HG03039 (cell line): Measurements from ENCODE around the gene CROT.
"Not testable (repeated sequence)": the region's sequence is repeated elsewhere in the genome, so short reads cannot be mapped to it uniquely, and the experiment has no call there.

ENCODE experiments used
- ATAC-seq: cut with Tn5 transposase; IDR thresholded peaks from one replicate; pipeline ENCODE4 v1.9.1; 2021; ENCODE audit warnings: mild to moderate bottlenecking, moderate library complexity; ENCODE audit not compliant: unreplicated experiment

CROT gene

GRCh38 chr7:87345166-87345927 is at the start of gene CROT:
Gene CROT (plus strand): TSS chr7:87345664. CDS start chr7:87349069, 3,405 bp downstream.
- peak; percentile 98 for ATAC-seq

GRCh38 chr7:87300756-87301155 is 44.7 kb upstream of the CROT start:
- ATAC-seq, result no peak

- ATAC-seq, result no peak
Observed at GRCh38 chr7:87310790-87311419, 34.6 kb upstream of the CROT start.

- ATAC-seq, result peak; percentile 44
Observed at GRCh38 chr7:87312215-87312865, 33.1 kb upstream of the CROT start.

GRCh38 chr7:87316097-87316700 is 29.3 kb upstream of the CROT start:
- peak; percentile 83 for ATAC-seq

- no peak for ATAC-seq
Observed at GRCh38 chr7:87316846-87317552, 28.5 kb upstream of the CROT start.

GRCh38 chr7:87317691-87318245 is 27.7 kb upstream of the CROT start:
- no peak for ATAC-seq

- no peak for ATAC-seq
Observed at GRCh38 chr7:87318741-87319140, 26.7 kb upstream of the CROT start.

- ATAC-seq, result not testable (repeated sequence)
Observed at GRCh38 chr7:87319154-87319581, 26.3 kb upstream of the CROT start.

- no peak for ATAC-seq
Observed at GRCh38 chr7:87322912-87323311, 22.6 kb upstream of the CROT start.

GRCh38 chr7:87325576-87326370 is 19.7 kb upstream of the CROT start:
- ATAC-seq, result no peak

GRCh38 chr7:87328281-87328680 is 17.2 kb upstream of the CROT start:
- ATAC-seq, result no peak

GRCh38 chr7:87330316-87330715 is 15.1 kb upstream of the CROT start:
- no peak for ATAC-seq

- ATAC-seq, result no peak
Observed at GRCh38 chr7:87330942-87331341, 14.5 kb upstream of the CROT start.

- ATAC-seq, result no peak
Observed at GRCh38 chr7:87331687-87332252, 13.7 kb upstream of the CROT start.

- ATAC-seq, result no peak
Observed at GRCh38 chr7:87332321-87332720, 13.1 kb upstream of the CROT start.

- ATAC-seq, result no peak
Observed at GRCh38 chr7:87336136-87336535, 9.3 kb upstream of the CROT start.

- no peak for ATAC-seq
Observed at GRCh38 chr7:87337331-87337730, 8.1 kb upstream of the CROT start.

GRCh38 chr7:87339373-87339897 is 6.0 kb upstream of the CROT start:
- no peak for ATAC-seq
